BE2C (cell line): ENCODE data around the gene TMCC1.

Experiments used
- DNase-seq: peaks from one replicate; pipeline ENCODE4 v3.0.0-alpha.2; 2020
- H3K27me3 ChIP-seq: fragments of 250-450 bp; sonication (Bioruptor Pico); 2 replicates; pipeline ENCODE4 v1.5.1; 2020; ENCODE audit warnings: mild to moderate bottlenecking
- H3K36me3 ChIP-seq: fragments of 250-450 bp; sonication (Bioruptor Pico); 2 replicates; pipeline ENCODE4 v1.5.1; 2020; ENCODE audit warnings: mild to moderate bottlenecking
- H3K4me1 ChIP-seq: fragments of 250-450 bp; sonication (Bioruptor Pico); 2 replicates; pipeline ENCODE4 v1.5.1; 2020
- H3K4me3 ChIP-seq: 2 replicates; pipeline ENCODE4 v1.5.1; 2011; ENCODE audit warnings: low read depth, low read length
- H3K9me3 ChIP-seq: fragments of 250-450 bp; sonication (Bioruptor Pico); 2 replicates; pipeline ENCODE4 v1.5.1; 2020
- CTCF ChIP-seq: IDR thresholded peaks from 2 replicates; pipeline ENCODE4 v1.5.1; 2012; ENCODE audit warnings: mild to moderate bottlenecking, low read depth, low read length

The TMCC1 gene

DNA sequence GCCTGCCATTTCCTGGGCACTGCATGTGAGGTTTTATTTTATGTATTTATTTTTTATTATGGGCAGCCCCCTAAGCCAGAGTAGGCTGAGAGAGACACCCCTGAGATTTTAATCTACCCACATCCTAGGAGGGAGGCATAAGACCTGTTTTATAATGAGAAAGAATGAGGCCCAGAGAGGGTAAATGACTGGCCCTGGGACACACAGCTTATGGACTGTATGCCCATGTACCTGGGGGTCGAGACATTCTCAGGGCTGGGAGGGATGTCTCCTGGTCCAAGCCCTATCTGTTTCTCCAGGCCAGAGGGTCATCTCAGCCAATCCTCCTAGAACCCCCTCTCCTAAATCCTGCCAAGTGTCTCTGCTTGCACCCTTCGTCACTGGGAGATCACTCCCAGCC, 293.2 kb downstream of the TMCC1 start:
- H3K27me3 ChIP-seq: peaks cover under 1% of the 10 kb centered on the region; the same call in 1 of the 2 replicates
- DNase-seq: no peak
- no peaks in the 10 kb centered on the region; the same call in 1 of the 2 replicates for H3K36me3 ChIP-seq
- H3K9me3 ChIP-seq: no peaks in the 10 kb centered on the region
- H3K4me3 ChIP-seq: no peak overlapping the region
- peaks cover 33% of the 10 kb centered on the region for H3K4me1 ChIP-seq
- TF ChIP-seq CTCF: no peak

GRCh38 chr3:129599607-129600006, 293.9 kb downstream of the TMCC1 start:
- Histone ChIP-seq H3K9me3 (no peaks in the 10 kb centered on the region), H3K4me3 (no peak overlapping the region), H3K27me3 (no peaks in the 10 kb centered on the region), H3K4me1 (peaks cover 33% of the 10 kb centered on the region), H3K36me3 (no peaks in the 10 kb centered on the region; the same call in 1 of the 2 replicates)
- DNase-seq: peak; percentile 64
- no peak for TF ChIP-seq CTCF

DNA sequence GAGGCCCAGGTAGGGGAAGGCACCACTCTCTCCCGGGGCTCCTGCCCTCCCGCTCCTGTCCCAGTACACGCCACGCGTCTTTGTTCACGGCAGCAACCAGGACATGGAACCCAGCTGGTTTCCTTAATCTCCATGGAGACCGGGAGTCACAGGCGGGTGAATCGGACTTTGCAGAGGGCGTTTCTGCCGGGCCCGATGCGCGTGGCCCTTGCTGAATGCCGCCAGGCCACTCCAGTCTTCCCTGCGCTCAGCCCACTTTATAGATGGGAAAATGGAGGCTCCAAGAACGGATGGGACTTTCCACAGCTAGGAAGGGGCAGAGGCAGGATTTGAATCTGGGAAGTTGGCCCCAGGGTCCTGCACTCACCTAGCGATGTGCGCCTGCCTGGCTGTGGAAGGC, 294.4 kb downstream of the TMCC1 start:
- Histone ChIP-seq H3K36me3 (no peaks in the 10 kb centered on the region; the same call in 1 of the 2 replicates), H3K4me1 (peaks cover 33% of the 10 kb centered on the region), H3K27me3 (no peaks in the 10 kb centered on the region), H3K9me3 (no peaks in the 10 kb centered on the region), H3K4me3 (no peak overlapping the region)
- DNase-seq: no peak
- TF ChIP-seq CTCF: no peak

DNA sequence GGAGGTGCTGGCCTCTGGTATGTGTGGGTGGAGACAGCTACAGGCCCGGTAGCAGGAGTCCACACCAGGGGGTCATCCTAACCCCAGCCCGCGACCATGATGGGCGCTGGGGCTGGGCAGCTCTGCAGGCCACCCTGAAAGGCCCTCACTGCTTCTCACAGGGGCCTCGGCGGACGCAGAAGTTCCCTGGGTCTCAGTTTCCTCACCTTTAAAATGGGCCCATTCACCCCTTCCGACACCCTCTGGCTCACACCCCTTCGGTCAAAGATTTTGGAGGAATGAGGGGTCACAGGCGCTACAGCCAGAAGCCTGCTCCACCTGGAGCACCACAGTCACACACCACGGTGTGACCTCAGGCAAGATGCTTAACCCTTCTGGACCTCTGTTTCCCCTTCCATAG, 295.0 kb downstream of the TMCC1 start:
- Histone ChIP-seq H3K36me3 (no peaks in the 10 kb centered on the region; the same call in none of the 2 replicates), H3K27me3 (no peaks in the 10 kb centered on the region), H3K9me3 (no peaks in the 10 kb centered on the region), H3K4me1 (peaks cover 35% of the 10 kb centered on the region), H3K4me3 (no peak overlapping the region)
- DNase-seq: no peak
- no peak for TF ChIP-seq CTCF

- peak; percentile 47 for DNase-seq
- H3K4me3 ChIP-seq: no peak overlapping the region
- H3K4me1 ChIP-seq: peaks cover 40% of the 10 kb centered on the region
Measured at GRCh38 chr3:129598000-129598381, 295.5 kb downstream of the TMCC1 start.

More at GRCh38 chr3:129598000-129598381, 295.5 kb downstream of the TMCC1 start:
- no peak for TF ChIP-seq CTCF
- Histone ChIP-seq H3K27me3 (no peaks in the 10 kb centered on the region), H3K9me3 (no peaks in the 10 kb centered on the region), H3K36me3 (no peaks in the 10 kb centered on the region; the same call in none of the 2 replicates)
